Activated T-helper 1 cell treated with anti-CD3 and anti-CD28 coated beads, Interleukin-12 subunit alpha, Interleukin-12 subunit beta, Interleukin-2, Interleukin-4 antibody, amounts not matched to agents 30 ng/mL and 10 ng/mL and 1 ng/mL, durations not matched to agents 14 hours and 24 hours and 36 hours (primary cell): Measurements from ENCODE around the gene CASZ1. TPM values are rescaled to one million over a fixed set of nuclear protein-coding genes. Genes with fewer than 3 reads are reported as not detected.

Experiments used
- DNase-seq: peaks from one replicate; pipeline ENCODE4 v3.0.0; 2021; ENCODE audit warnings: low spot score
- H3K27ac Mint-ChIP-seq: one replicate; pipeline ENCODE4 v1.8.0; 2021; ENCODE audit warnings: mild to moderate bottlenecking, mixed read lengths
- H3K27me3 Mint-ChIP-seq: one replicate; pipeline ENCODE4 v1.8.0; 2022; ENCODE audit warnings: mild to moderate bottlenecking, moderate library complexity, mixed read lengths; ENCODE audit not compliant: insufficient read depth
- H3K36me3 Mint-ChIP-seq: one replicate; pipeline ENCODE4 v1.8.0; 2021; ENCODE audit warnings: low read depth, mixed read lengths
- H3K4me1 Mint-ChIP-seq: one replicate; pipeline ENCODE4 v1.8.0; 2021; ENCODE audit warnings: low read depth, mixed read lengths
- H3K4me3 Mint-ChIP-seq: one replicate; pipeline ENCODE4 v1.8.0; 2021; ENCODE audit warnings: mild to moderate bottlenecking, moderate library complexity, mixed read lengths
- H3K9me3 Mint-ChIP-seq: one replicate; pipeline ENCODE4 v1.8.0; 2021; ENCODE audit warnings: mixed read lengths
- intact Hi-C: fragments of 100-400 bp; cut with micrococcal nuclease; formaldehyde crosslinking; loops from one replicate; pipeline ENCODE4 v1.15.1; 2024
- total RNA-seq: library from RNA; stranded (reverse); gene quantifications from 2 replicates; pipeline ENCODE4 v1.2.3, GENCODE V29; 2022

CASZ1 gene
- total RNA-seq, 1 donor from 2014 or later = 11.7 TPM

DNA sequence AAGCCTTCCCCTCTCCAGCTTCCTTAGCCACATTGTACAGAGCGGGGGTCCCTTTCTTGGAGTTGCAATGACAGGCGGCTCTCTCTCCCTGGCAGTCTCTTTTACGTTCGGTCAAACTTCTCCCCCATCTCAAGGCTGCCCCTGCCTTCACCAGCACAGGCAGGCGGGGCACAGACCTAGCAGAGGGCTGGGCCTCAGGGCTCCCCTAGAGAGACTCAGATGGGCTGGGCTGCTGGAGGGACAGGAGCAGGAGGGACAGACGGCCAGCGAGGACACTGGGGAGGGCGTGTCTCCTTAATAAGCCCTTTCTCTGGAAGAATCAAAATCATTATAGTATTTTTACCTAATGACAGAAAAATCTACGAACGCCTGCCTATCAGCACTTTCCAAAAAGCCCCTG is 79.6 kb downstream of the CASZ1 start:
- no peak for DNase-seq
- H3K36me3 Mint-ChIP-seq = no peaks in the 10 kb centered on the region
- no peaks in the 10 kb centered on the region for H3K4me1 Mint-ChIP-seq
- H3K4me3 Mint-ChIP-seq = no peak overlapping the region
- intact Hi-C loops = no loop called here
- no peaks in the 10 kb centered on the region for H3K9me3 Mint-ChIP-seq
- peaks cover 10% of the 10 kb centered on the region for H3K27me3 Mint-ChIP-seq
- H3K27ac Mint-ChIP-seq = no peak overlapping the region

DNA sequence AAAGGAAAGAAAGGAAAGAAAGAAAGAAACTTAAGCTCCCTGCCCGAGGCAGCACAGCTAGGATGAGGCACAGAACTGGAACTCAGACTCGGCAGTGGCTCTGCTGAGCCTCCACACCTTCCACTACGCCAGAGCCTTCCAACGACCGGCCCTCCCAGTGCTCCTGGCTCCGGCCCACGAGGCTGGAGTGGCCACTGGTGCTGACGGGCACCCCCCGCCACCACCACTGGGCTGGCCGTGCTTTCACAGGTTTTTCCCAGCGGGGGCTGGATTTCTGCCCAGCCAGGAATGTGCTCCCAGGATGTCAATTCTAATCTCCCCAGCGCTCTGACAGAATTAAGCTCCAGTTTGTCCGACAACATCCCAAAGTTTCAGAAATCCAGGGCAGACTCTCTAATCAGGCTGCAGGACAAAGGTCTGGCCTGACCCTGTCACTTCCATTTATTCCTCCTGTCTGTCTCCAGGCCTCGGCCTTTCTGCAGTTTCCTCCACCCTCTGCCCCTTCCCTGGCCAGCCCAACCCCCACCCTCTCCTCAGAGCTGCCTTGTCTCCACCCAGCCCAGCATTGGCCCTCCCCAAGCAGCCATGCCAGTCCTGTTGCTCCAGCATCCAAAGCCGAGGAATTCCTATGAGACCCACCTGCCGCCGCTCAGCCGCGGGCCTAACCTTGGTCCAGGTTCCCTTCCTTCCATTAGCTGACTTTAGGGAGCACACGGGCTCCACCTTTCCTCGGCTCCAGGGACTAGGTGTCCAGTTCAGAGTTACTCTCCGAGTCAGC is 81.9 kb downstream of the CASZ1 start:
- Mint-ChIP-seq H3K4me3 (no peak overlapping the region), H3K27ac (no peak overlapping the region), H3K9me3 (no peaks in the 10 kb centered on the region), H3K36me3 (no peaks in the 10 kb centered on the region), H3K4me1 (no peaks in the 10 kb centered on the region), H3K27me3 (peaks cover 10% of the 10 kb centered on the region)
- intact Hi-C loops = no loop called here
- no peak for DNase-seq

DNA sequence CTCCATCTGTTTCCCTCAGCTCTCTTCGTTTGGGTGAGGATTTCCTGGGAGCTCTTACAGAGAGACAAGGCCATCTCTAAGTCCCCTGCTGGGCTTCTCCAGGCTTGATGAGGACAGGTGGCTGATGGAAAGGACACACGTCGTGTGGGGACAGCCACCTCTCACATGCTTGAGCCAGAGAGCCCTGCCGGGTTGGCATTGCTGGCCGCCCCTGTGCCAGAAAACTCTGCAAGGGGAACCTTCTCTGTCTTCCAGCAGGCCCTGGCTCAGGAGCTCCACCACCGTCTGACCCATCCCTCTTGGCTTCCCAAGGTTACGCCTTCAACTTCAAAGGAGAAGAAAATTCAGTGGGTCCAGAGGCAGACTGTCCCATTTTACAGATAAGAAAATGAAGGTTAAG is 82.8 kb downstream of the CASZ1 start:
- Mint-ChIP-seq H3K27me3 (peaks cover 13% of the 10 kb centered on the region), H3K36me3 (no peaks in the 10 kb centered on the region), H3K4me1 (no peaks in the 10 kb centered on the region), H3K9me3 (no peaks in the 10 kb centered on the region), H3K4me3 (no peak overlapping the region), H3K27ac (no peak overlapping the region)
- no peak for DNase-seq
- intact Hi-C loops = no loop called here

DNA sequence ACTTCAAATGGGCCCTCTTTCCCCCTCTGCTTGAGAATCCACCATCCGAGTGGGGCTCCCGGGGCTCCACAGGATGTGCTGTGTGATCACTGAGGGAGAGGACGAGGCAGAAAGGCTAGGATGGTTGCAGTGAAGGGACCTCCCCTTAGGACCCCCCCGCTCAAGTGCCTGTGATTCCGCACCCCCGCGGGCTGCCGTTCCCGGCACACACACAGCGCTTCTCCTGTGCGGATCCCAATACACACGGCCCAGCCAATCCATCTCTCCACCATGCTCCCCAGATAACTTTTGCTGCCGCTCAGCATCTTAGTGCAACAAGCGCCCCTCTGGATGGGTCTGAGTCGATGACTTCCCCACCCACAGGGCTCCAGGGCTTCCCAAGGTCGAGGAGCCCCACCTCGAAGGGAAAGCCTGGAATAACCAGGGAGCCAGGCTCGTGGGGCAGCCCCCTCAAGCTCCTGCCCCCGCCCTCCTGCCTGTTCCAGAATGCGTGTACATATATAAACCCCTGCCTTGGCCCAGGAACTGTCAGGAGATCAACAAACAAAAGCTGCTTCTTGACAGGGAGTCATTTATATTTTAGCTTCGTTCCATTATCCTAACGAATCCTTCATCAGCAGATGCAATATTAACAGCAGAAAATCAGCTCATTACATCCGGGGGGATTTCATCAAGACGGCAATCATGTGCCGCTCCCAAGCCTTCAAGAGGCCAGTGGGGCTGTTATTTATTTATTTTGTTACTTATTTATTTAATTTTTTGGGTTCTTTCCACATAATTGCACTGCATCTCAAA is 83.7 kb downstream of the CASZ1 start:
- H3K4me1 Mint-ChIP-seq = no peaks in the 10 kb centered on the region
- intact Hi-C loops = no loop called here
- no peaks in the 10 kb centered on the region for H3K36me3 Mint-ChIP-seq
- H3K9me3 Mint-ChIP-seq = no peaks in the 10 kb centered on the region
- peaks cover 13% of the 10 kb centered on the region for H3K27me3 Mint-ChIP-seq
- no peak overlapping the region for H3K27ac Mint-ChIP-seq
- H3K4me3 Mint-ChIP-seq = no peak overlapping the region
- DNase-seq = no peak

DNA sequence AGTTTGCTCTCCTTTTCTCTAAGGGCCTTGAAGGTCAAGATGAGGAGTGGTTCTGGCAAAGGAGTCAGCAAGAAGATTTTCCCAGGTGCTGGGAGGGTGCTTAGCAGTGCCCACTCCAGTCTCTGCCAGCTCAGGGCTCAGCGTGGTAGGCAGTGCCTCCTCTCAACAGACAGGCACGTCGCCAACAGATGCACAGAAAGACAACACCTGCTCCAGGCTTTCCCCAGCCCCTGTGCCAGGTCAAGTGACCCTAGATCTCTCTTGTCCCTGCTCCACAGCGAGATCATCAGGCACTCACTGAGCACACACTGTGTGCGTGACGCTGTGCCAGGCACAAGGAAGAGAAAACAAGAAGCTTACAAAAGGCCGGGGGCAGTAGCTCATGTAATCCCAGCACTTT is 86.0 kb downstream of the CASZ1 start:
- no peaks in the 10 kb centered on the region for H3K4me1 Mint-ChIP-seq
- no peak overlapping the region for H3K27ac Mint-ChIP-seq
- H3K36me3 Mint-ChIP-seq = no peaks in the 10 kb centered on the region
- no peak for DNase-seq
- intact Hi-C loops = no loop called here
- peaks cover 5% of the 10 kb centered on the region for H3K27me3 Mint-ChIP-seq
- H3K4me3 Mint-ChIP-seq = no peak overlapping the region
- no peaks in the 10 kb centered on the region for H3K9me3 Mint-ChIP-seq

DNA sequence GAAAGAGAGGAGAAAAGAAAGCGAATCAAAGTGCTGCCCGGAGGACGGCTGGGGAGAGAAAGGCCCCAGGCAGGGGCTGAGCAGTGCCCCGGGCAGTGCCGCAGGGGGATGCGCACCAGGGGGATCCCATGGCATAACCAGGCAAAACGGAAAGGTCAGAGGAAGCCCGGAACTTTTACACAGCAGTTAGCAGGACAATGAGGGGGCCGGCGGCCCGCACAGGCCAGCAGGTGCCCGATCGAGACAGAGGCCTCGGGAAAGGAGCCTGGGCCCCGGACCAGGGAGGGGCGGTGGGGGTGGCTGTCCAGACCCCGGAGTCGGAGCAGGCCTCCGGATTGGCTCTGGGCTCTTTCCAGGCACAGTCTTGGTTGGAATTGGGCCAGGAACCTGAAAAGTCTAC is 86.8 kb downstream of the CASZ1 start:
- H3K4me1 Mint-ChIP-seq = no peaks in the 10 kb centered on the region
- H3K4me3 Mint-ChIP-seq = no peak overlapping the region
- H3K27ac Mint-ChIP-seq = no peak overlapping the region
- peaks cover 5% of the 10 kb centered on the region for H3K27me3 Mint-ChIP-seq
- intact Hi-C loops = no loop called here
- no peaks in the 10 kb centered on the region for H3K9me3 Mint-ChIP-seq
- DNase-seq = no peak
- no peaks in the 10 kb centered on the region for H3K36me3 Mint-ChIP-seq

DNA sequence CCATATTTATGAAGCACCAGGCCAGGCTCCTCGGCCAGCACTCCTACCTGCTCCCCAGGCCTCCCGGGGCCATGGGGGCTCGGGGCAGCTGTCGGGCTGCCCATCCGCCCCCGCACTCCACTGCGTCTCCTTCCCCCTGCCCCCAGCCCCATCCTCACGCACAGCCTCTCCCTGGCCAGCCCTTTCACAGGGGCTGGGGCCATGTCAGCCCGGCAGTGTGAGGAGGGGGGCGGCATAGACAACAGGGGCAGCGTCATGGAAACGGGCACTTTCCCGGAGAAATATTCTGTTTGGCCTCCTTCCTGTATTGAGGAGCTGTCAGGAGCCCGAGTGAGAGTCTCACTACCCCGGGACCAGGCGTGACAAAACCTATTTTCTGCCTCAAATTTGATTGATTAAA is 87.3 kb downstream of the CASZ1 start:
- Mint-ChIP-seq H3K4me1 (no peaks in the 10 kb centered on the region), H3K27me3 (peaks cover 5% of the 10 kb centered on the region), H3K9me3 (no peaks in the 10 kb centered on the region), H3K27ac (no peak overlapping the region), H3K4me3 (no peak overlapping the region), H3K36me3 (no peaks in the 10 kb centered on the region)
- DNase-seq = no peak
- intact Hi-C loops = no loop called here

DNA sequence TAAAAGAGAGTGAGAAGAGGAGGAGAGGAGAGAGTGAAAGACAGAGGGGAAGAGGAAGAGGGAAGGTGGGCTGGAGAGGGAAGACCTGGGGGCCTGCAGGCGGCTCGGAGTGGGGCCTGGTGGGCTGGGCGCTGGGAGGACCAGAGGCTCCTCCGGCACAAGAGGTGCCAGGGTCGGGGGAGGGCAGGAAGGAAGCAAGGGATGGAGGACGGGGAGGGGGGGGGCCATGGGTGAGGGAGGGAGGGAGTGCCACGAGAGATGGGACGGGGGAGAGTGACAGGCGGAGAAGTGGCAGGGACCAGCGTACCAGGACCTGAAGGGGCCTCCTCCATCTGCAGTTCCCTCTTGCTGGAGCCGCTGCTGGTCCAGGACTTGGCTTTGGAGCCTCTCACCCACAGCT is 87.7 kb downstream of the CASZ1 start:
- Mint-ChIP-seq H3K27me3 (peaks cover 5% of the 10 kb centered on the region), H3K36me3 (no peaks in the 10 kb centered on the region), H3K4me3 (no peak overlapping the region), H3K27ac (no peak overlapping the region), H3K4me1 (no peaks in the 10 kb centered on the region), H3K9me3 (no peaks in the 10 kb centered on the region)
- intact Hi-C loops = no loop called here
- no peak for DNase-seq

DNA sequence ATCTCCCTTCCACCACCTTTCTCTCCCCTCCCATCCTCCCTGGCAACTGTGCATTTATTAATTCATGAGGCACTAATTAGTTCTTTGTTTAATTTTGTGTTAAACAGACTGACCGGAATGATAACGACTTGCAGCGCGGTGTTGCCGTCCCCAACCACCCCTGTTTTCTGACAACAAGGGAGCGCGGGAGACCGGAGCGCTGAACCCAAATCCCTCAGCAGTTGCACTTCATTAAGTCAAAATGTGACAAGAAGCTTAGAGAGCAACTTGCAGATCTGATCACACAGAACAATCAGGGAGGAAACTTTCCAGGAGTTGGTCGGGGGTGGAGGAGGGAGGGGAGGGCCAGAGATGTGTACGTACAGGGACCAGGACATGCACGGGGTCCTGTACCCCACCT is 89.2 kb downstream of the CASZ1 start:
- Mint-ChIP-seq H3K27me3 (peaks cover 5% of the 10 kb centered on the region), H3K36me3 (no peaks in the 10 kb centered on the region), H3K9me3 (no peaks in the 10 kb centered on the region), H3K27ac (no peak overlapping the region), H3K4me1 (no peaks in the 10 kb centered on the region), H3K4me3 (no peak overlapping the region)
- no peak for DNase-seq
- intact Hi-C loops = no loop called here

DNA sequence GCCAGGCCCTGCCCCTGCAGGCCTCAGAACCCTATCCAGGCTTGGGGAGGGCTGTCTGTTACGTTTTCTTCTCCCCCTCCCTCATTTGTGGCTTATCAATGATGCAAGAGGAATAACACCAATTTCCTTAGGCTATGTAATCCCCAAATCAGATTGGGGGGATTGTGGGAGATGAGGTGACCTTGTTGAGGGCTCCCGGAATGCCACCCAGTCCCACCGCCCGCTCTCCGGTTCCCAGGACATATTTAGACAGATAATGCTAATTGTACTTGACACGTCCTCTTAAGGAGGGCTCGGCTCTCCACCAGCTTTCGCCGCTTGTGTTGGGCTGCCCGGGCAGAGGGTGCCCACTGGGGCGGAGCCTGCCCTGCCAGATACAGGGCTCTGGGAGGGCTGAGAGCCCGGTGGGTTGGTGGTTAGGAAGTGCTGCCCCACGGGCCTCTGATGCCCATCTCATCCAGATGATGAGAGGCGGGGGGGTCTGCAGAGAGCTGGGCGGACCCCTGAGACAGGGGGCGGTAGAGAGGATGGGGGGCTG is 90.0 kb downstream of the CASZ1 start:
- no peak overlapping the region for H3K4me3 Mint-ChIP-seq

DNA sequence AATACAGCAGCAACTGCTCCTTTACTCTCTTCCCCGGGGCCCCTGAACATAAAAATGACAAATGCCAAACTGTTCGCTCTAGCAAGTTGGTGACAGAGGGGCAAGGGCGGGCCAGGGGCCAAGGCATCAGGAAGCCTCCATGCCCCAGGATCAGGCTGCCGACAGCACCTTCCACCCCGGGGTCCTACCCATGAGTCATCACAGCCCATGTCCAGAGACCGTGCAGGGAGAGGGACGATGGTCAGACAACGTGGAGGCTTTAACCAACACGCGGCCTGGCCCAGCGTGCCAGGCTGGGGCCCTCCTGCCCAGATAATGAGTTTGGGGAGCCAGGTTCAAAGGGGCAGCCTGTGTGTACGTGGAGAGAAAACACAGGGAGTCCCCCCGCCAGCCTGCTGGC is 90.5 kb downstream of the CASZ1 start:
- H3K36me3 Mint-ChIP-seq = no peaks in the 10 kb centered on the region
- H3K4me3 Mint-ChIP-seq = no peak overlapping the region
- H3K4me1 Mint-ChIP-seq = no peaks in the 10 kb centered on the region
- intact Hi-C loops = no loop called here
- DNase-seq = no peak
- no peaks in the 10 kb centered on the region for H3K9me3 Mint-ChIP-seq
- H3K27me3 Mint-ChIP-seq = peaks cover 5% of the 10 kb centered on the region
- no peak overlapping the region for H3K27ac Mint-ChIP-seq

More for the DNA sequence above, 90.0 kb downstream of the CASZ1 start:
- no peaks in the 10 kb centered on the region for H3K36me3 Mint-ChIP-seq
- DNase-seq = no peak
- no peaks in the 10 kb centered on the region for H3K4me1 Mint-ChIP-seq
- intact Hi-C loops = no loop called here
- H3K9me3 Mint-ChIP-seq = no peaks in the 10 kb centered on the region
- peaks cover 5% of the 10 kb centered on the region for H3K27me3 Mint-ChIP-seq
- H3K27ac Mint-ChIP-seq = no peak overlapping the region

DNA sequence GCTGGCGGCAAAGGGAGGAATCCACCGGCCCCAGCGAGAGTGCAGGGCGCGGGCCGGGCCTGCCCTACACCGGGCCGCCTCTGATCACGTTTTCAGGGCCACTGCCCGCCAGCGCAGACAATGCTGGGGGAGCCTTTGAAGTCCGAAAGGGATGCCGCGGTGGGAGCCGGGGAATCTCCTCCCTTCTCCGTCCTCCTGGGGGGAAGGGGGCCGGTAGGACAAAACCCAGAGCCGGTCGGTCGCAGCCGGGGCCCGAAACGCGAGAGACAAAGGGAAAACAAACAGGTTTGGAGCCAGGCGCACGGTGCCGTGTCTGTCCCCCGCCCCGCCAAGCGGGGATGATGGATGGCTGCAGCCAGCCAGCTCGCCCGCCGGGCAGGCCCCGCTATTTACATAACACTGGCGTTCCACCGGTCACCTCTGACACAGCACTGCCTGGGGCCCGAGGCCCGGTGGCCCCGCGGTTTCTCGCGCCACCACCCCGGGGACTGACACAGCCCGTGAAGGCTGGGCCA is 92.0 kb downstream of the CASZ1 start:
- no peaks in the 10 kb centered on the region for H3K4me1 Mint-ChIP-seq
- intact Hi-C loops = no loop called here
- peaks cover 7% of the 10 kb centered on the region for H3K27me3 Mint-ChIP-seq
- H3K4me3 Mint-ChIP-seq = no peak overlapping the region
- DNase-seq = no peak
- no peak overlapping the region for H3K27ac Mint-ChIP-seq
- no peaks in the 10 kb centered on the region for H3K9me3 Mint-ChIP-seq
- no peaks in the 10 kb centered on the region for H3K36me3 Mint-ChIP-seq

DNA sequence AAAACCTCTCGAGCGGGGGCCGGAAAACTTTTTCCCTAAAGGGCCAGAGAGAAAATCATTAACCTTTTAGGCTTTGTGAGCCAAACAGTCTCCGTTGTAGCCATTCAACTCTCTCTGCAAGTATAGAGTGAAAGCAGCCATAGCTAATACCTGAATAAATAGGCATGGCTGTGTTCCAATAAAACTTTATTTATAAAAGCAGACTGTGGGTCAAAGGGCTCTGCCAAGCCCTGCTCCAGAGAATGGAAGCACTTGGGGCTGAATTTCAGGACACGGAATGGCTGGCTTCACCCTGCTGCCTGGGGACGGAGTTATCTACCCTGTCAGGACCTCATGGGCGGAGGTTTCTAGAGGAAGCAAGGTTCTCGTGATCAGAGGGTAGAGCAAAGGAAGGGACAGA is 92.7 kb downstream of the CASZ1 start:
- Mint-ChIP-seq H3K36me3 (no peaks in the 10 kb centered on the region), H3K9me3 (no peaks in the 10 kb centered on the region), H3K27me3 (peaks cover 5% of the 10 kb centered on the region), H3K27ac (no peak overlapping the region), H3K4me3 (no peak overlapping the region), H3K4me1 (no peaks in the 10 kb centered on the region)
- no peak for DNase-seq
- intact Hi-C loops = no loop called here
